Upper lobe of right lung (tissue), 1 donor: Measurements from ENCODE around the gene JAKMIP3. TPM values are rescaled to one million over a fixed set of nuclear protein-coding genes. Genes with fewer than 3 reads are reported as not detected.

Experiments
- ATAC-seq: fragments of 200-7000 bp; cut with Tn5 transposase; one replicate; pipeline ENCODE4 v1.9.1; 2020; ENCODE audit warnings: mild to moderate bottlenecking, moderate library complexity
- DNase-seq: peaks from one replicate; pipeline ENCODE4 v3.0.0-alpha.2; 2020
- H3K27ac ChIP-seq: fragments of 200-600 bp; one replicate; pipeline ENCODE4 v1.8.0; 2022
- H3K27me3 ChIP-seq: fragments of 200-600 bp; one replicate; pipeline ENCODE4 v1.8.0; 2022; ENCODE audit warnings: mild to moderate bottlenecking
- H3K36me3 ChIP-seq: fragments of 200-600 bp; one replicate; pipeline ENCODE4 v1.8.0; 2022
- H3K4me1 ChIP-seq: fragments of 200-600 bp; one replicate; pipeline ENCODE4 v1.8.0; 2022
- H3K4me3 ChIP-seq: fragments of 200-600 bp; one replicate; pipeline ENCODE4 v1.8.0; 2022; ENCODE audit warnings: mild to moderate bottlenecking
- H3K9me3 ChIP-seq: fragments of 200-600 bp; one replicate; pipeline ENCODE4 v1.8.0; 2022
- CTCF ChIP-seq: fragments of 200-600 bp; IDR thresholded peaks from one replicate; pipeline ENCODE4 v1.8.0; 2022; ENCODE audit warnings: antibody characterized with exemption
- intact Hi-C: fragments of 100-400 bp; cut with DNase I; formaldehyde crosslinking; loops from one replicate; pipeline ENCODE4 v1.11.0; 2022
- total RNA-seq: library from RNA; stranded (reverse); fragmentation: NEBNext Ultra II Directional; extraction: Animal tissue kit (Norgen Biotek cat#: 25700); gene quantifications from one replicate; pipeline ENCODE4 v1.2.1, GENCODE V29; 2021
- donor health status: DM: no; HTN: yes; CAD: no; lungs with severe emphysema.

Gene JAKMIP3
- total RNA-seq, 1 donor from 2014 or later: 0.32 TPM

- DNase-seq: no peak
Measured at GRCh38 chr10:132043861-132044695, 21.7 kb upstream of the JAKMIP3 start.

GRCh38 chr10:132044803-132045202 lies 20.9 kb upstream of the JAKMIP3 start:
- no peak for ATAC-seq
- H3K36me3 ChIP-seq: no peaks in the 10 kb centered on the region

More at GRCh38 chr10:132043861-132044695, 21.7 kb upstream of the JAKMIP3 start:
- Histone ChIP-seq H3K27me3 (peaks cover 52% of the 10 kb centered on the region), H3K27ac (no peak overlapping the region), H3K4me1 (no peaks in the 10 kb centered on the region), H3K36me3 (no peaks in the 10 kb centered on the region), H3K9me3 (no peaks in the 10 kb centered on the region), H3K4me3 (no peak overlapping the region)
- intact Hi-C loops: no loop called here
- TF ChIP-seq CTCF: no peak
- no peak for ATAC-seq

GRCh38 chr10:132045324-132045723 lies 20.4 kb upstream of the JAKMIP3 start:
- TF ChIP-seq CTCF: no peak
- no peaks in the 10 kb centered on the region for H3K4me1 ChIP-seq

More at GRCh38 chr10:132044803-132045202, 20.9 kb upstream of the JAKMIP3 start:
- Histone ChIP-seq H3K27ac (no peak overlapping the region), H3K4me1 (no peaks in the 10 kb centered on the region), H3K4me3 (no peak overlapping the region), H3K27me3 (peaks cover 46% of the 10 kb centered on the region), H3K9me3 (no peaks in the 10 kb centered on the region)
- DNase-seq: no peak
- intact Hi-C loops: no loop called here
- TF ChIP-seq CTCF: no peak

GRCh38 chr10:132047575-132048293 lies 18.0 kb upstream of the JAKMIP3 start:
- H3K4me1 ChIP-seq: no peaks in the 10 kb centered on the region
- intact Hi-C loops: no loop called here
- DNase-seq: no peak

More at GRCh38 chr10:132045324-132045723, 20.4 kb upstream of the JAKMIP3 start:
- ATAC-seq (no peak), DNase-seq (no peak)
- Histone ChIP-seq H3K27me3 (peaks cover 46% of the 10 kb centered on the region), H3K27ac (no peak overlapping the region), H3K4me3 (no peak overlapping the region), H3K9me3 (no peaks in the 10 kb centered on the region), H3K36me3 (no peaks in the 10 kb centered on the region)
- intact Hi-C loops: no loop called here

GRCh38 chr10:132048294-132048667 lies 17.5 kb upstream of the JAKMIP3 start:
- Histone ChIP-seq H3K9me3 (peaks cover 5% of the 10 kb centered on the region), H3K36me3 (no peaks in the 10 kb centered on the region), H3K4me3 (no peak overlapping the region), H3K27me3 (peaks cover 29% of the 10 kb centered on the region), H3K4me1 (no peaks in the 10 kb centered on the region), H3K27ac (no peak overlapping the region)
- no peak for DNase-seq
- ATAC-seq: peak; percentile 29
- intact Hi-C loops: no loop called here
- TF ChIP-seq CTCF: no peak

More at GRCh38 chr10:132047575-132048293, 18.0 kb upstream of the JAKMIP3 start:
- Histone ChIP-seq H3K36me3 (no peaks in the 10 kb centered on the region), H3K9me3 (peaks cover 5% of the 10 kb centered on the region), H3K27me3 (peaks cover 35% of the 10 kb centered on the region), H3K27ac (no peak overlapping the region), H3K4me3 (no peak overlapping the region)
- no peak for TF ChIP-seq CTCF
- peak; percentile 26 for ATAC-seq
